Measurements from ENCODE around the gene ACAA2. TPM values are rescaled to one million over a fixed set of nuclear protein-coding genes. Genes with fewer than 3 reads are reported as not detected.

ACAA2 gene
- total RNA-seq, 1 experiment from 2014 or later: 136 TPM

GRCh38 chr18:49835405-49835804 is 22.1 kb upstream of the ACAA2 start (continued):
- TF ChIP-seq USF2 (CRISPR knock-in tag; IDR thresholded peaks at IDR 0.05) (no peak), FOXP4 (CRISPR knock-in tag; IDR thresholded peaks at IDR 0.05) (no peak), RORB (CRISPR knock-in tag; IDR thresholded peaks at IDR 0.05) (no peak), RELA (CRISPR knock-in tag; IDR thresholded peaks at IDR 0.05; ENCODE audit: borderline replicate concordance) (no peak), TP53 (CRISPR knock-in tag; IDR thresholded peaks at IDR 0.05) (no peak), SMAD3 (CRISPR knock-in tag; IDR thresholded peaks at IDR 0.05; ENCODE audit: borderline replicate concordance) (no peak), ZNF532 (CRISPR knock-in tag; IDR thresholded peaks at IDR 0.05; ENCODE audit: borderline replicate concordance) (no peak), ESRRA (CRISPR knock-in tag; IDR thresholded peaks at IDR 0.05; ENCODE audit: borderline replicate concordance) (no peak), SP1 (CRISPR knock-in tag; conservative IDR thresholded peaks at IDR 0.05) (no peak)

GRCh38 chr18:49834258-49834657 is 20.9 kb upstream of the ACAA2 start:
- H3K9me3 Mint-ChIP-seq: peaks cover 14% of the 10 kb centered on the region
- ATAC-seq: no peak
- CTCF ChIA-PET: interaction anchor here (0.7 kb wide), 1 partner anchor 102 kb away, joined by 3 read pairs; no protein-coding TSS in a partner anchor
- H3K27ac Mint-ChIP-seq: no peak overlapping the region
- H3K27me3 Mint-ChIP-seq (ENCODE audit: low read depth): no peaks in the 10 kb centered on the region
- no peaks in the 10 kb centered on the region for H3K4me1 Mint-ChIP-seq
- POLR2A ChIA-PET: no interaction called here
- DNase-seq (ENCODE audit: low spot score): no peak
- 0 out of 2 replicates have a peak, but pooled peaks cover 5% of the 10 kb centered on the region for H3K36me3 Mint-ChIP-seq
- no peak overlapping the region for H3K4me3 Mint-ChIP-seq
- TF ChIP-seq FOXJ3 (CRISPR knock-in tag; IDR thresholded peaks at IDR 0.05; ENCODE audit: borderline replicate concordance) (no peak), PRRX2 (CRISPR knock-in tag; IDR thresholded peaks at IDR 0.05) (no peak), OVOL2 (CRISPR knock-in tag; IDR thresholded peaks at IDR 0.05; ENCODE audit: borderline replicate concordance) (no peak), AFF4 (CRISPR knock-in tag; IDR thresholded peaks at IDR 0.05; ENCODE audit: borderline replicate concordance) (no peak), ETV6 (CRISPR knock-in tag; IDR thresholded peaks at IDR 0.05) (no peak), ZNF121 (CRISPR knock-in tag; IDR thresholded peaks at IDR 0.05) (no peak), ELF4 (CRISPR knock-in tag; IDR thresholded peaks at IDR 0.05; ENCODE audit: low read depth) (no peak), FOXP1 (CRISPR knock-in tag; IDR thresholded peaks at IDR 0.05; ENCODE audit: borderline replicate concordance) (no peak), TEAD1 (CRISPR knock-in tag; IDR thresholded peaks at IDR 0.05) (no peak), ZNF425 (CRISPR knock-in tag; conservative IDR thresholded peaks at IDR 0.05) (no peak), AR (CRISPR knock-in tag; IDR thresholded peaks at IDR 0.05) (no peak), ZNF423 (CRISPR knock-in tag; IDR thresholded peaks at IDR 0.05) (no peak), KAT7 (CRISPR knock-in tag; IDR thresholded peaks at IDR 0.05; ENCODE audit: borderline replicate concordance) (no peak)

Measured in WTC11 (cell line).